ENCODE results near the gene SUN1.

The SUN1 gene

DNA sequence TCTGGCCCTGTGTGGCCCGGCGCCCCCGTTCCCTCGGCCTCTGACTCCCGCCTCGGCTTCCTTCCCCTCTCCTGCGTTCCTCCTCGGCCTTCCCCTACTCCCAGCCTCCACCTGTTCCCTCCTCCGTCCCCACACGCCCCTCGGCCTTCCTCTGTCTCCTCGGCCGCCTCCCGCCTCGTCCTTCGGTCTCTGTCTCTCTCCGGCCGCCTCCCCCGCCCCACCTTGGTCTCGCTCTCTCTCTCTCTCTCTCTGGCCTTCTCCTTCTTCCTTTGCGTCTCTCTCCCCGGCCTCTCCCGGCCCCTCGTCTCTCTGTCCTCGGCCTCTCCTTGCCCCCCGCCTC, 44.7 kb downstream of the SUN1 start:
- TF ChIP-seq, protein P1, sequence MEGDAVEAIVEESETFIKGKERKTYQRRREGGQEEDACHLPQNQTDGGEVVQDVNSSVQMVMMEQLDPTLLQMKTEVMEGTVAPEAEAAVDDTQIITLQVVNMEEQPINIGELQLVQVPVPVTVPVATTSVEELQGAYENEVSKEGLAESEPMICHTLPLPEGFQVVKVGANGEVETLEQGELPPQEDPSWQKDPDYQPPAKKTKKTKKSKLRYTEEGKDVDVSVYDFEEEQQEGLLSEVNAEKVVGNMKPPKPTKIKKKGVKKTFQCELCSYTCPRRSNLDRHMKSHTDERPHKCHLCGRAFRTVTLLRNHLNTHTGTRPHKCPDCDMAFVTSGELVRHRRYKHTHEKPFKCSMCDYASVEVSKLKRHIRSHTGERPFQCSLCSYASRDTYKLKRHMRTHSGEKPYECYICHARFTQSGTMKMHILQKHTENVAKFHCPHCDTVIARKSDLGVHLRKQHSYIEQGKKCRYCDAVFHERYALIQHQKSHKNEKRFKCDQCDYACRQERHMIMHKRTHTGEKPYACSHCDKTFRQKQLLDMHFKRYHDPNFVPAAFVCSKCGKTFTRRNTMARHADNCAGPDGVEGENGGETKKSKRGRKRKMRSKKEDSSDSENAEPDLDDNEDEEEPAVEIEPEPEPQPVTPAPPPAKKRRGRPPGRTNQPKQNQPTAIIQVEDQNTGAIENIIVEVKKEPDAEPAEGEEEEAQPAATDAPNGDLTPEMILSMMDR (IDR thresholded peaks at IDR 0.05; ENCODE audit: low read depth, low read length), result no peak
- H3K4me3 ChIP-seq (ENCODE audit: low read depth, low read length), result peak overlapping the region; percentile 84
- H3K27me3 ChIP-seq, result no peaks in the 10 kb centered on the region
- peak; percentile 53 for DNase-seq
- H3K4me1 ChIP-seq, result peaks cover 5% of the 10 kb centered on the region
- no peaks in the 10 kb centered on the region for H3K9me3 ChIP-seq
- peaks cover 47% of the 10 kb centered on the region for H3K36me3 ChIP-seq

DNA sequence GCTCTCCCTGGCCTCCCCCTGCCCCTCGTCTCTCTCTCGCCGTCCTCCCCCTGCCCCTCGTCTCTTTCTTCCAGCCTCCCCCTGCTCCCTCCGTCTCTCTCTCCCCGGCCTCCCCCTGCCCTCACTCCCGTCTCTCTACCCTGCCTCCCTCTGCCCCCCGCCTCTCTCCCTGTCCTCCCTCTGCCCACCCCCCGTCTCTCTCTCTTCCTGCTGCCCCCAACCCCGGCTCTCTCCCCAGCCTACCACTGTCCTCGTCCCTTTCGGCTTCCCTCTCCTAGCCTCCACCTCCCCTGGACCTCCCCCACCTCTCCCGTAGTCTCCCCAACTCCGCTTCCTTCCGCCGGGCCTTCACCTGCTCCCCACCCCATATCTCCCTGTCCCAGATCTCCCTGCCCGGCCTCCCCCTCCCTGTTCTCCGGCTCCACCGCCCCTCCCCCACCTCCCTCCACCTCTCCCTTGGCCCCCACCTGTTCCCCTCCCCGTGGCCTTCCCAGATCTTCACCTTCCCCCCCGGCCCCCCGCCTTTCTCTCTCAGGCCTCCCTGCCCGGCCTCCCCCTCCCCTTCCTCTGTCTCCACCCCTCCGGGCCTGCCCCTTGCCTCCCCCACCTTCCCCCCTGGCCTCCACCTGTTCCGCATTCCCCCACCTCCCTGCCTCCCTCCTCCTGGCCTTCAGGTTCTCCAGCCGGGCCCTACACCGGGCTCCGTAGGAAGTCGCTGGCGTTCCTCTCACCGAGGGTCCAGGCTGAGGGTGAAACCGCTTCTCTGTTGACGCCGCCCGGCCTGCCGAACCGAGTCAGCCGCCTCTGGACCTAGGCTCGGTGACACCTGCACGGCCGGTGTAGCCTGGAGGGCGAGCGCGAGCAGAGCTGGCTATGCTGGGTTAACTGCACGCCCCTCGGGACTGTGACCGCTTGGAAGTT, 45.3 kb downstream of the SUN1 start:
- Histone ChIP-seq H3K27me3 (no peaks in the 10 kb centered on the region), H3K36me3 (peaks cover 45% of the 10 kb centered on the region), H3K9me3 (no peaks in the 10 kb centered on the region), H3K4me3 (ENCODE audit: low read depth, low read length) (peak overlapping the region; percentile 84), H3K4me1 (peaks cover 5% of the 10 kb centered on the region)
- TF ChIP-seq, protein P1 (IDR thresholded peaks at IDR 0.05; ENCODE audit: low read depth, low read length), result no peak
- DNase-seq, result no peak

DNA sequence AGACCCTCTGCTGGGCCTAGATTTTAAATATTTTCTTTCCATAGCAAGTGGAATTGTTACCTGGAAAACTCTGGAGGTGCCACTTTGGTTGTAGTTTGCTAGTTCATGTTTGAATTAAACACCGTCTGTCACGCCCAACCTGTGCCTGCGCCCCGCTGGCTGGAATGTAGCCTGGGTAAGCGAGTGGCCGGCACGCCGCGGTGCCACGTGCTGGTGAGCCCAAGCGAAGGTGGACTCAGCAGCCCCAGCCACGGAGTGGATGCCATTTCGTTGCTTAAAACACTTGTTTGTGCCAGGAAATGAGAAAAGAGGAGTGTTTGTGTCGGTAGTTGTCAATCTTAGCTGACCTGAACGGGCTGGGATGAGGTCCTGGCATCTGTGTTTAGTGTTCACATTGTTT, 46.8 kb downstream of the SUN1 start:
- peaks cover 32% of the 10 kb centered on the region for H3K36me3 ChIP-seq
- TF ChIP-seq, protein P1 (IDR thresholded peaks at IDR 0.05; ENCODE audit: low read depth, low read length), result no peak
- H3K9me3 ChIP-seq, result no peaks in the 10 kb centered on the region
- no peak for DNase-seq
- H3K27me3 ChIP-seq, result no peaks in the 10 kb centered on the region
- no peak overlapping the region for H3K4me3 ChIP-seq (ENCODE audit: low read depth, low read length)
- H3K4me1 ChIP-seq, result no peaks in the 10 kb centered on the region

DNA sequence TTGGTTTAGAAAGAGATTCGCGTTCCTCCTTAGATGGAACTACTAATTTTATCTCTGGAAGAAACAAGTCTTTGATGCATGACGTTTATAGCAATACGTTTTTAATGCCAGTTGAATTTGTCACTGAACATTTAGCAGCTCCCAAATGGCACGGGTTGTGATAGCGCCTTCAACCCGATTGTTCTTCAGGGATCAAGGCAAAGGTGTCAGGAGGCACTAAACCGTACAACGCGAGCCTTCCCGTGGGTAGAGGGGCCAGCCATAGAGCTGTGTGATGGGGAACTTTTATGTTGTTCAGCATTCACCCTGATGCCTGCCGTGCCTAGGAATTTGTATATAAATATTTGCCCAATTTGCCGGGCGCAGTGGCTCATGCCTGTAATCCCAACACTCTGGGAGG, 47.4 kb downstream of the SUN1 start:
- Histone ChIP-seq H3K36me3 (peaks cover 32% of the 10 kb centered on the region), H3K4me1 (no peaks in the 10 kb centered on the region), H3K27me3 (no peaks in the 10 kb centered on the region), H3K4me3 (ENCODE audit: low read depth, low read length) (no peak overlapping the region), H3K9me3 (no peaks in the 10 kb centered on the region)
- DNase-seq, result no peak
- TF ChIP-seq, protein P1 (IDR thresholded peaks at IDR 0.05; ENCODE audit: low read depth, low read length), result no peak

DNA sequence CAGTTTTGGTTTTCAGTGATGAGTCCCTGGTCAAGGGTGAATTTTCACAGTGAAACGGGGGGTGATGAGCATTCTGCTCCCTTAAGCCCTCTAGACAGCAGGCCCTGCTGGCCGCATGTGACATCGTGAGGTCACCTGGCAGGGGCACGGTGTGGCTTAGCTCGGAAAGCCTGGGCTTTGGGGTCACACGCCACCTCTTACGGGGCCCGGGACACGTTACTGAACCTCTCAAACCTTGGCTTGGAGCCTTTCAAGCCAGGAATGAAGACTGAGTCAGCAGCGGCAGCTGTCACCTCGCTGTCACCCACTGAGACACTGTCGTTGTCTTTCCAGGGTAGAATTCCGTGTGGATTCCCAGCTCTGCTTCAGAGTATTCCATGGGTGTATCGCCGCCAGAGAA, 48.2 kb downstream of the SUN1 start:
- no peaks in the 10 kb centered on the region for H3K27me3 ChIP-seq
- DNase-seq, result no peak
- H3K9me3 ChIP-seq, result no peaks in the 10 kb centered on the region
- H3K36me3 ChIP-seq, result peaks cover 26% of the 10 kb centered on the region
- H3K4me3 ChIP-seq (ENCODE audit: low read depth, low read length), result no peak overlapping the region
- H3K4me1 ChIP-seq, result no peaks in the 10 kb centered on the region
- TF ChIP-seq, protein P1 (IDR thresholded peaks at IDR 0.05; ENCODE audit: low read depth, low read length), result no peak
